GM19035 (cell line): ENCODE measurements around the gene ZC3H7A.
"Not testable (repeated sequence)": the region's sequence is repeated elsewhere in the genome, so short reads cannot be mapped to it uniquely, and the experiment has no call there.

Experiments
- ATAC-seq: cut with Tn5 transposase; IDR thresholded peaks from one replicate; pipeline ENCODE4 v1.9.1; 2021; ENCODE audit not compliant: unreplicated experiment

The ZC3H7A gene

GRCh38 chr16:11799509-11800381 lies 2.7 kb upstream of the ZC3H7A start:
- ATAC-seq, result no peak

- ATAC-seq, result no peak
Measured at GRCh38 chr16:11799017-11799381, 1.9 kb upstream of the ZC3H7A start.

- no peak for ATAC-seq
Measured at GRCh38 chr16:11797957-11798299, 870 bp upstream of the ZC3H7A start.

GRCh38 chr16:11796227-11797165 lies 562 bp downstream of the ZC3H7A start:
- ATAC-seq, result peak; percentile 32

GRCh38 chr16:11795887-11796226 lies 1.2 kb downstream of the ZC3H7A start:
- ATAC-seq, result no peak

GRCh38 chr16:11794996-11795886 lies 1.8 kb downstream of the ZC3H7A start:
- ATAC-seq, result no peak

GRCh38 chr16:11794447-11794846 lies 2.6 kb downstream of the ZC3H7A start:
- no peak for ATAC-seq

- ATAC-seq, result no peak
Measured at GRCh38 chr16:11793840-11794239, 3.2 kb downstream of the ZC3H7A start.

GRCh38 chr16:11792410-11793241 lies 4.4 kb downstream of the ZC3H7A start:
- no peak for ATAC-seq

GRCh38 chr16:11791144-11791828 lies 5.8 kb downstream of the ZC3H7A start:
- ATAC-seq, result no peak

- ATAC-seq, result no peak
Measured at GRCh38 chr16:11788914-11789313, 8.1 kb downstream of the ZC3H7A start.

- not testable (repeated sequence) for ATAC-seq
Measured at GRCh38 chr16:11784980-11785599, 12.0 kb downstream of the ZC3H7A start.

GRCh38 chr16:11784381-11784780 lies 12.7 kb downstream of the ZC3H7A start:
- ATAC-seq, result not testable (repeated sequence)

GRCh38 chr16:11784038-11784369 lies 13.1 kb downstream of the ZC3H7A start:
- ATAC-seq, result no peak

- ATAC-seq, result no peak
Measured at GRCh38 chr16:11783319-11784037, 13.6 kb downstream of the ZC3H7A start.

- ATAC-seq, result no peak
Measured at GRCh38 chr16:11781773-11782172, 15.3 kb downstream of the ZC3H7A start.

- ATAC-seq, result no peak
Measured at GRCh38 chr16:11780991-11781680, 15.9 kb downstream of the ZC3H7A start.

GRCh38 chr16:11779074-11779473 lies 18.0 kb downstream of the ZC3H7A start:
- no peak for ATAC-seq
